AG10803 (cell line): Measurements from ENCODE around the gene NTPCR.
A peak's percentile ranks its signal among the peaks of the same experiment; 100 is the strongest.

ENCODE experiments used
- DNase-seq: peaks from one replicate; pipeline ENCODE4 v3.0.0; 2010; ENCODE audit warnings: low read depth
- H3K4me3 ChIP-seq: 2 replicates; pipeline ENCODE4 v1.5.1; 2011; ENCODE audit warnings: mild to moderate bottlenecking, low read length, control low read depth
- TF ChIP-seq, protein P1 (sequence below): conservative IDR thresholded peaks from 2 replicates; pipeline ENCODE4 v1.5.1; 2011; ENCODE audit warnings: mild to moderate bottlenecking, low read length, control low read depth, inconsistent platforms

NTPCR gene

DNA sequence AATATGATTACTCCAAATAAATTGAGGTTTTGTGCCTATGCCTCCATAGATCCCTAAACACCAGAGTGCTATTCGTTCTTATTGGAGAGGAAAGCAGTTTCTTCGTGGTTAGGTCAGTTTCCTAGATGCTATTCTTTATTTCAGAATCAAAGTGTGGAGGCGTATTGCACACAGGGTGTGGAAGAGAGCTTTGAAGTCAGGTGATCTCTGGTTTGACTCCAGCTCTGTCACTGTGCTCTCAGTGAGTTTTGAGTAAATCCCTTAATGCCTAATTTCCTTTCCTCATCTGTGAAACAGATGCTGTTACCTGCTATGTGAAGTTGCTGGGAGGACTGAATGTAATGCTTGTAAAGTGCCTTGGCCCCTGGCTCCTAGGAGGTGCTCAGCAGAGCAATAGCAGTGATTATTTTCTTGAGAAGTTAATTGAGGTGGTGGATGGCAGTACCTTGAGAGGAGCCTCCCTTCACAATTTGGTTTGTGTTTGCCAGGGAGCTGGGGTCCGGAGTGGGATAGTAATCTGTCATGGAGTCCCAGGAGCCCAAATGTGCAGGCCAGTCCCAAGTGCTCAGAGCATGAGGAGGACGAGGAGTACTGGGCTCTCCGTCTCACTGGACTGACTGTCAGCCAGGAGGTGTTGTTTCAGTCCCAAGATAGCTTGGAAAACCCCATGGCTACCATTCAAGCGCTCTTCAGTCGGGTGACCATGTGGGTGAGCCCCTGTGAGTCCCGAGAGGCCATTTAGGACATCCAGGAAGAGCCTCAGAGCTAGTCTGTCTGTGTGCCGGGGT lies 14.9 kb downstream of the NTPCR start:
- no peak for DNase-seq
- no peak overlapping the region for H3K4me3 ChIP-seq
- TF ChIP-seq, protein P1, sequence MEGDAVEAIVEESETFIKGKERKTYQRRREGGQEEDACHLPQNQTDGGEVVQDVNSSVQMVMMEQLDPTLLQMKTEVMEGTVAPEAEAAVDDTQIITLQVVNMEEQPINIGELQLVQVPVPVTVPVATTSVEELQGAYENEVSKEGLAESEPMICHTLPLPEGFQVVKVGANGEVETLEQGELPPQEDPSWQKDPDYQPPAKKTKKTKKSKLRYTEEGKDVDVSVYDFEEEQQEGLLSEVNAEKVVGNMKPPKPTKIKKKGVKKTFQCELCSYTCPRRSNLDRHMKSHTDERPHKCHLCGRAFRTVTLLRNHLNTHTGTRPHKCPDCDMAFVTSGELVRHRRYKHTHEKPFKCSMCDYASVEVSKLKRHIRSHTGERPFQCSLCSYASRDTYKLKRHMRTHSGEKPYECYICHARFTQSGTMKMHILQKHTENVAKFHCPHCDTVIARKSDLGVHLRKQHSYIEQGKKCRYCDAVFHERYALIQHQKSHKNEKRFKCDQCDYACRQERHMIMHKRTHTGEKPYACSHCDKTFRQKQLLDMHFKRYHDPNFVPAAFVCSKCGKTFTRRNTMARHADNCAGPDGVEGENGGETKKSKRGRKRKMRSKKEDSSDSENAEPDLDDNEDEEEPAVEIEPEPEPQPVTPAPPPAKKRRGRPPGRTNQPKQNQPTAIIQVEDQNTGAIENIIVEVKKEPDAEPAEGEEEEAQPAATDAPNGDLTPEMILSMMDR: no peak

DNA sequence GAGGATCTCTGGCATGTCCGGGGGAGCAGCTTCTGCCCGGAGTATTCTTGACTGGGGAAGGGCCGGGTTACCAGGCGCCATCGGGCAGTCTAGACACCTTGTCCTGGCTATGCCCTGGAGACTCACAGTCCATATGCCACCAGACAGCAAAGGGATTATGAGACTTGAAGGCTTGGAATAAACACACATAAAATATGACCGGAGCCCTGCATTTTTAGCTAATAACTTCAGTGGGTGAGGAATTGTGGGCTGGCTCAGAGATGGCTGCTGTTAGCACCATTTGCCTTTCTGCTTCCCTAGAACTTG lies 15.5 kb downstream of the NTPCR start:
- DNase-seq: no peak

DNA sequence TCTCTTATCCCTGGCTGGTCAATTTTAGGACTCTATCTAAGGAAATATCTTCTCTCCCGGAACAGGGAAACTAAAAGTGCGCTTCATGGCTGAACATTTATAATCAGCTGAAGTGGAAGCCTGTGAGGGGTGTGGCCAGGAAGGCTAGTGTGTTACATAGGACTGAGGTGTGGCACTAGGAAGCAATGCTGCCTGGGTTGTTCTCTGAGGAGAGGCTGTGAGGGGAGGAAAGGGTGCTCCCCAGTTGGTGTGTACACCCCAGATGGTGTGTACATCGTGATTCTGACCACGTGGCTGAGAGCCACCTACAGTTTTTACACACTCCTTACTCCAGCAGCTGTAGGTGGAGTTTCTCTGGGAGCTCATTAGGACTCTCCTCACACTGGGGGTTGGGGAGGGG lies 16.3 kb downstream of the NTPCR start:
- DNase-seq: no peak
- TF ChIP-seq, protein P1: no peak
- no peak overlapping the region for H3K4me3 ChIP-seq

More for the DNA sequence above, 15.5 kb downstream of the NTPCR start:
- no peak overlapping the region for H3K4me3 ChIP-seq
- TF ChIP-seq, protein P1: no peak

DNA sequence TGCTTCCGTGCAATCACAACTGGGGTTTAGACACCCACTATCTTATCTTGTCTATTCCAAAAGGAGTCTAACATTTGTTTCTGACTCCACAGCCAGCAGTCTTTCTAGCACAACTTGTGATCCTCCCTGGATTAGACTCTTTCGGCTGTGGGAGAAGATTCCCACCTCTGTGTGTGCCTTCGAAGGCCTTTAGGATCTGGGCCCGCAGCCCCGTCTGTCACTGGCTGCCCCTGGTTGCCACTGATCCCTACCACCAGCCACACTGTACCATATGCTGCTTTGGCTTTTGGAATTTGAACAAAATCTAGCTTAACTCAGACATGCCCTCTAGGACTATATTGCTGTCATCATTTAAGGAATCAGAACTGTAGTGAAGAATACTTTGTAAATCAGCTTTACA lies 18.0 kb downstream of the NTPCR start:
- DNase-seq: no peak
- TF ChIP-seq, protein P1: no peak
- H3K4me3 ChIP-seq: no peak overlapping the region

DNA sequence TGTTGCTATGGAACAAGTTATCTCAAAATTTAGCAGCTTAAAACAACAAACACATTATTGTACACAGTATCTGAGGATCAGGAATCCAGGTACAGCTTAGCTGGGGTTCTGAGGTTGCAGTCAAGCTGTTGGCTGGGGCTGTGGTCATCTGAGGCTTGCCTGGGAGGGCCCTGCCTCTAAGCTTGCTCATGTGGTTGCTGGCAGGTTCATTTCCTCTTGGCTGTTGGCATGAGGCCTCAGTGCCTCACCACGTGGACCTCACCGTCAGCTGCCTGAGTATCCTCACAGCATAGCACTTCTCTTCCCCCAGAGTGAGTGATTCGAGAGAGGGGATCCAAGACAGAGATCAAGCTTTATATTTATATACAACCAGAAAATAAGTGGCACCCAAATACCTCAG lies 18.6 kb downstream of the NTPCR start:
- H3K4me3 ChIP-seq: no peak overlapping the region
- peak; percentile 51 for DNase-seq
- TF ChIP-seq, protein P1: no peak

DNA sequence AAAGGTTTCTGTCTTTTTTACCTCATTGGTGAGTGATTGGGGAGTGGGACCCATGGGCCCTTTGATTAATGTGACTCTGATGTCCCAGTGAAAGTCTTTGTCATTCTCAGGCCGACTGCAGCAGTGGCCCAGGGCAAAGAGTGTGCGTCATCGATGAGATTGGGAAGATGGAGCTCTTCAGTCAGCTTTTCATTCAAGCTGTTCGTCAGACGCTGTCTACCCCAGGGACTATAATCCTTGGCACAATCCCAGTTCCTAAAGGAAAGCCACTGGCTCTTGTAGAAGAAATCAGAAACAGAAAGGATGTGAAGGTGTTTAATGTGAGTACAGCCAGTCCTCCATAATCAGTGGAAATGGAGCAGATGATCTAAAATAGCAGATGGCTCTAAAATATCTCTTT lies 19.4 kb downstream of the NTPCR start:
- TF ChIP-seq, protein P1: no peak
- no peak overlapping the region for H3K4me3 ChIP-seq
- DNase-seq: no peak

DNA sequence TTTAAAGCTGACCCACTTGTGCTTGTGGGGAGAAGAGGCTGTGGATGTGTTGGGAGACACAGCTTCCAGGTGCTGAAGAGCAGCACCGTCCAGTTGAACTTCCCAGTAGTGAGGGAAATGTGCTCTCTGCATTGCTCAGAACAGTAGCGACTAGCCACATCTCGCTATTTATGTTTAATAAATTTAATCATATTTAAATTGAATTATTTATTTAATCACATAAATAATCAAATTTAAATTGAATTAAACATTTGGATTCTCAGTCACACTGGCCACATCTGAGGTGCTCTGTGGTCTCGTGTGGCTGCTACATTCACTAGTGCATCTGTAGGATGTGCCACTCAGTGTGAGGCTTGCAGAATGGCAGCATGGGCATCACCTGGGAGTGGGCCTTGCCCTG lies 20.1 kb downstream of the NTPCR start:
- no peak overlapping the region for H3K4me3 ChIP-seq
- TF ChIP-seq, protein P1: no peak
- DNase-seq: no peak
